ENCODE measurements around the gene RRAGB. TPM values are rescaled to one million over a fixed set of nuclear protein-coding genes. Genes with fewer than 3 reads are reported as not detected.
"Not testable (repeated sequence)": the region's sequence is repeated elsewhere in the genome, so short reads cannot be mapped to it uniquely, and the experiment has no call there.

RRAGB gene
- polyA plus RNA-seq, 4 donors, result 7.6 to 25.7 (median 14.1) TPM

DNA sequence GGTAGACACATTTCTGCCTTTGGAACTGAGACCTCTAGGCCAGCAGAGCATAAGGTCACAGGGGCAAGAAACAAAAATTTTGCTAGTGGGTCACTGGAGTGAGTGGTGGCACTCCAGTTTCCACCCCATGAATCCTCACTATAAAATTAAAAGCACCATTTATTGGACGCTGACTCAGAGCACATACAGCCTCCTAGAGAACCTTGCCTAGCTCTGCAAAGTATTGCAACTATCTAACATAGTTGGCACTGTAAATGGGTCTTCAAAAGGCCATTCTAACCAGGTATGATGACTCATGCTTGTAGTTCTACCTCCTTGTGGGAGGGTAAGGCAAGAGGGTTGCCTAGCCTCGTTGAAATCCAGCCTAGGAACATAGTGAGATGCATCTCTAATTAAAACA, 25.1 kb downstream of the RRAGB start:
- H3K4me1 ChIP-seq (ENCODE audit: control insufficient read depth in 3 of 3, insufficient read depth in 2 of 3, low read depth in 1 of 3, low read length in 2 of 3), result no peaks in the 10 kb centered on the region
- DNase-seq, result no peak
- WGBS, 3 donors, result 65 to 97% (median 83%) methylated on average over 2 of the region's 2 CpGs
- FAIRE-seq, result no peak
- H3K36me3 ChIP-seq (ENCODE audit: control insufficient read depth in 3 of 3, insufficient read depth in 2 of 3, low read depth in 1 of 3, low read length in 3 of 3), result peaks cover 4 to 18% (median 13%) of the 10 kb centered on the region in 3 donors
- no peak overlapping the region for H3K4me3 ChIP-seq (ENCODE audit: low read depth in 1 of 3, low read length in 3 of 3)
- H3K27ac ChIP-seq (ENCODE audit: low read depth in 1 of 3, low read length in 2 of 3), result no peak overlapping the region
- no peaks in the 10 kb centered on the region for H3K27me3 ChIP-seq (ENCODE audit: control insufficient read depth in 3 of 3, insufficient read depth in 3 of 3, low read length in 3 of 3)
- H3K9me3 ChIP-seq (ENCODE audit: control insufficient read depth in 2 of 2, insufficient read depth in 1 of 2, low read depth in 1 of 2, low read length in 1 of 2), result no peaks in the 10 kb centered on the region

DNA sequence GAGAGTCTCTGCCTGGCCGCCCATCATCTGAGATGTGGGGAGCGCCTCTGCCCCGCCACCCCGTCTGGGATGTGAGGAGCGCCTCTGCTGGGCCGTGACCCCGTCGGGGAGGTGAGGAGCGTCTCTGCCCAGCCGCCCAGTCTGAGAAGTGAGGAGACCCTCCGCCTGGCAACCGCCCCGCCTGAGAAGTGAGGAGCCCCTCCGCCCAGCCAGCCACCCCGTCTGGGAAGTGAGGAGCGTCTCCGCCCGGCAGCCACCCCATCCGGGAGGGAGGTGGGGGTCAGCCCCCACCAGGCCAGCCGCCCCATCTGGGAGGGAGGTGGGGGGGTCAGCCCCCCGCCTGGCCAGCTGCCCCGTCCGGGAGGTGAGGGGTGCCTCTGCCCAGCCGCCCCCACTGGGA, 30.9 kb downstream of the RRAGB start:
- H3K27ac ChIP-seq (ENCODE audit: low read depth in 1 of 3, low read length in 2 of 3); H3K36me3 ChIP-seq (ENCODE audit: control insufficient read depth in 3 of 3, insufficient read depth in 2 of 3, low read depth in 1 of 3, low read length in 3 of 3); H3K4me1 ChIP-seq (ENCODE audit: control insufficient read depth in 3 of 3, insufficient read depth in 2 of 3, low read depth in 1 of 3, low read length in 2 of 3); H3K4me3 ChIP-seq (ENCODE audit: low read depth in 1 of 3, low read length in 3 of 3); DNase-seq; H3K27me3 ChIP-seq (ENCODE audit: control insufficient read depth in 3 of 3, insufficient read depth in 3 of 3, low read length in 3 of 3); FAIRE-seq; H3K9me3 ChIP-seq (ENCODE audit: control insufficient read depth in 2 of 2, insufficient read depth in 1 of 2, low read depth in 1 of 2, low read length in 1 of 2): not testable (repeated sequence)
- 93 to 96% (median 93%) methylated on average over 8 to 22 of the region's 24 CpGs for WGBS, 3 donors

DNA sequence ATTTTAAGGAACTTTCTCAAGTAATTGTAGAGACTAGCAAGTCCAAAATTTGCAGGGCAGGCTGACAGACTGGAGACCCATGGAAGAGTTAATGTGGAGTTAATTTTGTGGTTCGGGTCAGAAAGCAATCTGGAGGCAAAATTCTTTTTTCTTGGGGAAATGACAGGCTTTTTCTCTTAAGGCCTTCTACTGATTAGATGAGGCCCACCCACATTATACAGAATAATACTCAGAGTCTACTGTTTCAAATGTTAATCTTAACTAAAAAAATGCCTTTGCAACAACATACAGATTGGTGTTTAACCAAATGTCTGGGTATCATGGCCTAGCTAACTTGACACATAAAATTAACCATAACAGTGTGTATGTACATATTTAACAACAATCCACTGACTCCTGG, 32.7 kb downstream of the RRAGB start:
- H3K9me3 ChIP-seq (ENCODE audit: control insufficient read depth in 2 of 2, insufficient read depth in 1 of 2, low read depth in 1 of 2, low read length in 1 of 2), result no peaks in the 10 kb centered on the region
- H3K4me1 ChIP-seq (ENCODE audit: control insufficient read depth in 3 of 3, insufficient read depth in 2 of 3, low read depth in 1 of 3, low read length in 2 of 3), result no peaks in the 10 kb centered on the region
- H3K4me3 ChIP-seq (ENCODE audit: low read depth in 1 of 3, low read length in 3 of 3), result no peak overlapping the region
- DNase-seq (no peak), FAIRE-seq (no peak)
- 76 to 88% (median 83%) methylated on average over 1 of the region's 1 CpG for WGBS, 3 donors
- no peak overlapping the region for H3K27ac ChIP-seq (ENCODE audit: low read depth in 1 of 3, low read length in 2 of 3)
- H3K27me3 ChIP-seq (ENCODE audit: control insufficient read depth in 3 of 3, insufficient read depth in 3 of 3, low read length in 3 of 3), result no peaks in the 10 kb centered on the region
- peaks cover 0 to 6% (median 5%) of the 10 kb centered on the region in 3 donors for H3K36me3 ChIP-seq (ENCODE audit: control insufficient read depth in 3 of 3, insufficient read depth in 2 of 3, low read depth in 1 of 3, low read length in 3 of 3)

DNA sequence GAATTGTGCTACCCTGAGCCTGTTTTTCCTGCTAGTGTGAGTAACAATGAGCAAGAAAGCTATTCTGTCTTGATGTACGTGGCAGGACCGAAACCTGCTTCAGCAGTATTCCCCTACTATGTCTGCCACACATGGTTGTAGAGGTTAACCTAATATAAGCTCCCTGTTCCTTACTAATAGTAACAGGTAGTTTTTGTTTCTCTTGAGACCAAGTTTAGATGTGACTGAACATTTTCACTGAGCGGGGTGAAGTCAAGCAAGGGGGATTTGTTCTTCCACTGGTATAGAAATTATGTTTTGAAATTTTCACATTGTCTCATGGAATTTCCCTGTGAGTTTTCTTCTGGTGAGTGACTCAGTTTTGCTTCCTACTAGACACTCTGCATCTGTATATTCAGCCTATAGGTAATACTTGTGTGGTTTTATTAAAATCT, 37.3 kb downstream of the RRAGB start:
- WGBS, 3 donors, result 53 to 91% (median 85%) methylated on average over 3 of the region's 3 CpGs
- Histone ChIP-seq H3K4me1 (ENCODE audit: control insufficient read depth in 3 of 3, insufficient read depth in 2 of 3, low read depth in 1 of 3, low read length in 2 of 3) (no peaks in the 10 kb centered on the region), H3K36me3 (ENCODE audit: control insufficient read depth in 3 of 3, insufficient read depth in 2 of 3, low read depth in 1 of 3, low read length in 3 of 3) (peaks cover 0 to 4% (median 0%) of the 10 kb centered on the region in 3 donors), H3K4me3 (ENCODE audit: low read depth in 1 of 3, low read length in 3 of 3) (no peak overlapping the region), H3K27me3 (ENCODE audit: control insufficient read depth in 3 of 3, insufficient read depth in 3 of 3, low read length in 3 of 3) (no peaks in the 10 kb centered on the region), H3K9me3 (ENCODE audit: control insufficient read depth in 2 of 2, insufficient read depth in 1 of 2, low read depth in 1 of 2, low read length in 1 of 2) (no peaks in the 10 kb centered on the region), H3K27ac (ENCODE audit: low read depth in 1 of 3, low read length in 2 of 3) (no peak overlapping the region)
- DNase-seq, result no peak
- FAIRE-seq, result no peak

DNA sequence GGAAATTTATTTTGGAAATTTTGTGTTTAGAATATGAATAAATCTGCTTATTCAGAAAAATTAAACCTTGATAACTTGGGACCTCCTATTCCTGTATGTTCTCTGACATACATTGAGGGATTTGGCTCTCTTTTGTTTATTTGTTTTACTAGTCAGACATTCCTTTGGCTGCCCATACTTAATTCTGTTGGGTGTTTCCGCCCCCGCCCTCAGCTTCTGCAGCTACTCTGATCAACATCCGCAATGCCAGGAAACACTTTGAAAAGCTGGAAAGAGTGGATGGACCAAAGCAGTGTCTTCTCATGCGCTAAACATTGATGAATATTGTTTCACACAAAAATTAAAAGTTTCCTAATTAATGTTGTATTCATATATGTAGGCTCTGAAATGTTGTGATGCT, 40.5 kb downstream of the RRAGB start:
- Histone ChIP-seq H3K9me3 (ENCODE audit: control insufficient read depth in 2 of 2, insufficient read depth in 1 of 2, low read depth in 1 of 2, low read length in 1 of 2) (no peaks in the 10 kb centered on the region), H3K27me3 (ENCODE audit: control insufficient read depth in 3 of 3, insufficient read depth in 3 of 3, low read length in 3 of 3) (no peaks in the 10 kb centered on the region), H3K36me3 (ENCODE audit: control insufficient read depth in 3 of 3, insufficient read depth in 2 of 3, low read depth in 1 of 3, low read length in 3 of 3) (no peaks in the 10 kb centered on the region), H3K27ac (ENCODE audit: low read depth in 1 of 3, low read length in 2 of 3) (no peak overlapping the region), H3K4me1 (ENCODE audit: control insufficient read depth in 3 of 3, insufficient read depth in 2 of 3, low read depth in 1 of 3, low read length in 2 of 3) (no peaks in the 10 kb centered on the region), H3K4me3 (ENCODE audit: low read depth in 1 of 3, low read length in 3 of 3) (no peak overlapping the region)
- 88 to 96% (median 94%) methylated on average over 4 of the region's 4 CpGs for WGBS, 3 donors
- DNase-seq (no peak), FAIRE-seq (no peak)

DNA sequence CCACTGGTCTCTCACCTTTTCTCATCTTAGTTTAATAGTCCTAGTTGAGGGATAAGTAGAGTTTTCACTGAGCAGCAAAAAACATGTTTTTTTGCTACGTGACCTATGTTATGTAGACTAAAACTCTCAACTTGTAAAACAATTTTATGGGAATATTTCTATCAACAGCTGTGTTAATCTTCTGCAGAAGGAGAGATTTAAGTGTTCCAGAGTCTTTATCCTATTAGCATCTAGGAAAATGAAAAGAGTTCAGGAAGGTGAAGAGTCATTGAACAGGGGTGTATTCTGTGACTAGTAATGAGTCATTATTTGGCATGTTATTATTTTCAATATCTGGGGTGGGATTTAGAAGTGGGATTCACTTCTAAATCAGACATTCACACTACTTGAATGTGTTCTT, 41.9 kb downstream of the RRAGB start:
- H3K36me3 ChIP-seq (ENCODE audit: control insufficient read depth in 3 of 3, insufficient read depth in 2 of 3, low read depth in 1 of 3, low read length in 3 of 3), result no peaks in the 10 kb centered on the region
- FAIRE-seq, result no peak
- WGBS, 3 donors, result 81 to 97% (median 96%) methylated on average over 1 of the region's 1 CpG

DNA sequence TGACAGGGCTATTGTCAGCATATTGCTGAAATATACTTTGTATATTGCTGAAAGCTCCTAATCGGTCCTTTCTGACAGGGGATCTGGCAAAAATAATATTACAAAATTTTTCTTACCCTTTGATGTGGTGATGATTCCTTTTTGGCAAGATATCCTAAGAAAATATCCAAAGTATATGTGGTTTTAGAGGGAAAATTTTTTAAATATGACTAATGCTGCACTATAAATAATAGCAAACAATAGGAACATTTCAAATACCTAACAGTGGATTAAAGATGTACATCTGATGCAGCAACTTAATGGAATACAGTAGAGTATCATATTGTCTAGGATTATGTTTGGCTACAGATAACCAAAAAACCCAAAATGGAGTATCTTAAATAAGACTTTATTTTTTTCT, 49.6 kb downstream of the RRAGB start:
- no peaks in the 10 kb centered on the region for H3K27me3 ChIP-seq (ENCODE audit: control insufficient read depth in 3 of 3, insufficient read depth in 3 of 3, low read length in 3 of 3)
- H3K27ac ChIP-seq (ENCODE audit: low read depth in 1 of 3, low read length in 2 of 3), result no peak overlapping the region
- no peak overlapping the region for H3K4me3 ChIP-seq (ENCODE audit: low read depth in 1 of 3, low read length in 3 of 3)
- WGBS, 3 donors, result 66 to 89% (median 88%) methylated on average over 1 of the region's 1 CpG
- H3K4me1 ChIP-seq (ENCODE audit: control insufficient read depth in 3 of 3, insufficient read depth in 2 of 3, low read depth in 1 of 3, low read length in 2 of 3), result no peaks in the 10 kb centered on the region
- H3K36me3 ChIP-seq (ENCODE audit: control insufficient read depth in 3 of 3, insufficient read depth in 2 of 3, low read depth in 1 of 3, low read length in 3 of 3), result no peaks in the 10 kb centered on the region
- DNase-seq (no peak), FAIRE-seq (no peak)
- H3K9me3 ChIP-seq (ENCODE audit: control insufficient read depth in 2 of 2, insufficient read depth in 1 of 2, low read depth in 1 of 2, low read length in 1 of 2), result no peaks in the 10 kb centered on the region

More for the DNA sequence above, 41.9 kb downstream of the RRAGB start:
- Histone ChIP-seq H3K9me3 (ENCODE audit: control insufficient read depth in 2 of 2, insufficient read depth in 1 of 2, low read depth in 1 of 2, low read length in 1 of 2) (no peaks in the 10 kb centered on the region), H3K4me1 (ENCODE audit: control insufficient read depth in 3 of 3, insufficient read depth in 2 of 3, low read depth in 1 of 3, low read length in 2 of 3) (no peaks in the 10 kb centered on the region), H3K27me3 (ENCODE audit: control insufficient read depth in 3 of 3, insufficient read depth in 3 of 3, low read length in 3 of 3) (no peaks in the 10 kb centered on the region), H3K27ac (ENCODE audit: low read depth in 1 of 3, low read length in 2 of 3) (no peak overlapping the region), H3K4me3 (ENCODE audit: low read depth in 1 of 3, low read length in 3 of 3) (no peak overlapping the region)
- DNase-seq, result no peak

DNA sequence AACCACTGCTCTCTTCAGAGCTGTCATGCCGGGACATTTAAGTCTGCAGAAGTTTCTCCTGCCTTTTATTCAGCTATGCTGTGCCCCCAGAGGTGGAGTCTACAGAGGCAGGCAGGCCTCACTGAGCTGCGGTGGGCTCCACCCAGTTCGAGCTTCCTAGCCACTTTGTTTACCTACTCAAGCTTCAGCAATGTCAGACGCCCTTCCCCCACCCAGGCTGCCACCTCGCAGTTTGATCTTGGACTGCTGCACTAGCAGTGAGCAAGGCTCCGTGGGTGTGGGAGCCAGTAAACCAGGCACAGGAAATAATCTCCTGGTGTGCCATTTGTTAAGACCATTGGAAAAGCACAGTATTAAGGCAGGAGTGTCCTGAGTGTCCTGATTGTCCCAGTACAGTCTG, 56.9 kb downstream of the RRAGB start:
- FAIRE-seq, result not testable (repeated sequence)
- WGBS, 3 donors, result 55 to 78% (median 62%) methylated on average over 5 to 6 of the region's 6 CpGs

DNA sequence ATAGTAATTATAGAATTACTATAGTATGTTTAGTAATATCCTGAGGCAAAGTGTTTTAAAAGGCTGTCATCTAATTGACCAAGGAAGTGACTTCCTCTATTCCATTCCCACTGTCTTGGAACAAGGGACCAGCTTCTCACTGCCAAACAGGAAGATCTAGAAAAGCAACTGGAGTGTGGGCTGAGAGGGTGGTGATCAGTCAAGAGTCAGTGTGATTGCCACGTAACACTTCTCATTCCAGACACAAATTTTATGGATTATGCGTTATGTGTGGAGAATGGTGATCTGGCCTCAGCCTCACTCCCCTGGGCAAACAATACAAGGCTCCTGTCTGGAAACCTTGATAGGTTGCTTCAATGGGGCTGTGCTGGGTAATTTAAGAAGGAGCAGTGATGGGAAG, 60.0 kb downstream of the RRAGB start:
- no peak for DNase-seq
- Histone ChIP-seq H3K4me1 (ENCODE audit: control insufficient read depth in 3 of 3, insufficient read depth in 2 of 3, low read depth in 1 of 3, low read length in 2 of 3) (no peaks in the 10 kb centered on the region), H3K9me3 (ENCODE audit: control insufficient read depth in 2 of 2, insufficient read depth in 1 of 2, low read depth in 1 of 2, low read length in 1 of 2) (peaks cover 0 to 3% of the 10 kb centered on the region in 2 donors), H3K27me3 (ENCODE audit: control insufficient read depth in 3 of 3, insufficient read depth in 3 of 3, low read length in 3 of 3) (no peaks in the 10 kb centered on the region), H3K36me3 (ENCODE audit: control insufficient read depth in 3 of 3, insufficient read depth in 2 of 3, low read depth in 1 of 3, low read length in 3 of 3) (no peaks in the 10 kb centered on the region), H3K27ac (ENCODE audit: low read depth in 1 of 3, low read length in 2 of 3) (no peak overlapping the region), H3K4me3 (ENCODE audit: low read depth in 1 of 3, low read length in 3 of 3) (no peak overlapping the region)
- no peak for FAIRE-seq
- WGBS, 3 donors, result 89 to 100% (median 100%) methylated on average over 2 of the region's 2 CpGs

More for the DNA sequence above, 56.9 kb downstream of the RRAGB start:
- not testable (repeated sequence) for H3K27me3 ChIP-seq (ENCODE audit: control insufficient read depth in 3 of 3, insufficient read depth in 3 of 3, low read length in 3 of 3); H3K27ac ChIP-seq (ENCODE audit: low read depth in 1 of 3, low read length in 2 of 3); H3K4me1 ChIP-seq (ENCODE audit: control insufficient read depth in 3 of 3, insufficient read depth in 2 of 3, low read depth in 1 of 3, low read length in 2 of 3); H3K4me3 ChIP-seq (ENCODE audit: low read depth in 1 of 3, low read length in 3 of 3); H3K36me3 ChIP-seq (ENCODE audit: control insufficient read depth in 3 of 3, insufficient read depth in 2 of 3, low read depth in 1 of 3, low read length in 3 of 3); H3K9me3 ChIP-seq (ENCODE audit: control insufficient read depth in 2 of 2, insufficient read depth in 1 of 2, low read depth in 1 of 2, low read length in 1 of 2); DNase-seq

Data from small intestine (tissue), 7 donors.